ENCODE measurements around the gene DCAF5. TPM values are rescaled to one million over a fixed set of nuclear protein-coding genes. Genes with fewer than 3 reads are reported as not detected.
"Not testable (repeated sequence)": the region's sequence is repeated elsewhere in the genome, so short reads cannot be mapped to it uniquely, and the experiment has no call there.

DCAF5 gene
- total and polyA plus RNA-seq, 12 donors, result 19.9 to 48.0 (median 33.4) TPM

- Histone ChIP-seq H3K36me3 (replicated peaks in 1 of 2) (no peaks in the 10 kb centered on the region), H3K9me3 (replicated peaks in 1 of 3) (no peaks in the 10 kb centered on the region), H3K4me3 (no peak overlapping the region), H3K27ac (no peak overlapping the region), H3K4me1 (replicated peaks in 1 of 2) (no peaks in the 10 kb centered on the region), H3K27me3 (no peaks in the 10 kb centered on the region)
- DNase-seq, result no peak
- intact Hi-C loops (cut with DNase I), result no loop called here
- TF ChIP-seq CTCF (IDR thresholded peaks at IDR 0.05), result no peak
These were observed 22.2 kb upstream of the DCAF5 start for GRCh38 chr14:69175130-69175529.

GRCh38 chr14:69171569-69171968 lies 18.6 kb upstream of the DCAF5 start:
- no peaks in the 10 kb centered on the region for H3K4me1 ChIP-seq (replicated peaks in 1 of 2)
- intact Hi-C loops (cut with DNase I), result no loop called here
- no peaks in the 10 kb centered on the region for H3K36me3 ChIP-seq (replicated peaks in 1 of 2)
- no peak overlapping the region for H3K27ac ChIP-seq
- H3K27me3 ChIP-seq, result no peaks in the 10 kb centered on the region
- TF ChIP-seq CTCF (IDR thresholded peaks at IDR 0.05), result no peak
- no peak for TF ChIP-seq POLR2A (IDR thresholded peaks at IDR 0.05)
- 89 to 94% (median 91%) methylated on average over 1 to 2 of the region's 2 CpGs for WGBS, 4 donors
- no peak overlapping the region for H3K4me3 ChIP-seq
- no peak for DNase-seq
- no peaks in the 10 kb centered on the region for H3K9me3 ChIP-seq (replicated peaks in 1 of 3)

DNA sequence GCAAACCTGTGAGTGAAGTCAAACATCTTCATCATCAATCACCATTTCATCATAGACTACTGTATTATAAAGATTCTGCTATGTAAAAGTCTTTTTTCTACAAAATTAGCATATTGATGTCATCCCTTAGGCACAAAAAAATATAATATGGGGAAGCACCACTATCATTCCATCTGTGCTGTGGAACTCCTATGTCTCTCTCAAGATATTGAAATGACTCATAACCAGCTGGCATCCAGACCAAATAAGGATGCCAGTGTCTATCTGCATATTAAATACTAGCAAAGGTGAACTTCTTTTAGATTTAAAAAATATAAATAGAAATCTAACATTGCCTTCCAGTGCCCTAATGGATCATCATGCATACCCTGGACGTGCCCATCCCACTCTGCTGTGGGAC lies 17.9 kb upstream of the DCAF5 start:
- Histone ChIP-seq H3K4me3 (no peak overlapping the region), H3K36me3 (replicated peaks in 1 of 2) (no peaks in the 10 kb centered on the region), H3K9me3 (replicated peaks in 1 of 3) (no peaks in the 10 kb centered on the region), H3K27me3 (no peaks in the 10 kb centered on the region), H3K27ac (no peak overlapping the region), H3K4me1 (replicated peaks in 1 of 2) (no peaks in the 10 kb centered on the region)
- TF ChIP-seq CTCF (IDR thresholded peaks at IDR 0.05) (no peak), POLR2A (IDR thresholded peaks at IDR 0.05) (no peak)
- WGBS, 4 donors, result 75 to 95% (median 81%) methylated on average over 1 of the region's 1 CpG
- no peak for DNase-seq
- intact Hi-C loops (cut with DNase I), result no loop called here

GRCh38 chr14:69165787-69166186 lies 12.9 kb upstream of the DCAF5 start:
- H3K27ac ChIP-seq; H3K4me1 ChIP-seq (replicated peaks in 1 of 2); H3K9me3 ChIP-seq (replicated peaks in 1 of 3); intact Hi-C loops (cut with DNase I); DNase-seq; H3K4me3 ChIP-seq; H3K27me3 ChIP-seq; H3K36me3 ChIP-seq (replicated peaks in 1 of 2): not testable (repeated sequence)
- WGBS, 4 donors, result 87 to 91% (median 89%) methylated on average over 2 of the region's 2 CpGs

DNA sequence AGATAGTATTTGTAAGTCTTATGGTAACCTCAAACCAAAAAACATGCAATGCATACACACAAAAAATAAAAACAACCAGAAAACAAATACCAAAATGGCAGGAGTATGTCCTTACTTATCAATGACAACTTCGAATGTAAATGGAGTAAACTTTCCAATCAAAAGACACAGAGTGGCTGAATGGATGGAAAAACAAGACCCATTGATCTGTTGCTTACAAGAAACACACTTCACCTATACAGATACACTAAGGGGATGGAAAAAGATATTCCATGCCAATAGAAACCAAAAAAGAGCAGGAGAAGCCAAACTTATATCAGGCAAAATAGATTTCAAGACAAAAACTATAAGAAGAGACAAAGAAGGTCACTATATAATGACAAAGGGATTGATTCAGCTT lies 8.7 kb upstream of the DCAF5 start:
- 66 to 88% (median 81%) methylated on average over 1 of the region's 1 CpG for WGBS, 4 donors
- no peak overlapping the region for H3K4me3 ChIP-seq
- no peaks in the 10 kb centered on the region for H3K36me3 ChIP-seq (replicated peaks in 1 of 2)
- peaks cover 4% of the 10 kb centered on the region for H3K27me3 ChIP-seq
- no peak overlapping the region for H3K27ac ChIP-seq
- no peaks in the 10 kb centered on the region for H3K9me3 ChIP-seq (replicated peaks in 1 of 3)
- TF ChIP-seq CTCF (IDR thresholded peaks at IDR 0.05) (no peak), POLR2A (IDR thresholded peaks at IDR 0.05) (no peak)
- no peak for DNase-seq
- intact Hi-C loops (cut with DNase I), result no loop called here
- H3K4me1 ChIP-seq (replicated peaks in 1 of 2), result no peaks in the 10 kb centered on the region
